Right lobe of liver (tissue), 6 donors: ENCODE measurements around the gene ZIC1. TPM values are rescaled to one million over a fixed set of nuclear protein-coding genes. Genes with fewer than 3 reads are reported as not detected.

Experiments
- ATAC-seq, 4 donors: fragments of 200-7000 bp; cut with Tn5 transposase; one replicate each; pipeline ENCODE4 v1.9.1; 2020; ENCODE audit warnings: mild to moderate bottlenecking in 4 of 4, moderate library complexity in 4 of 4
- DNase-seq, 3 donors: peaks; one replicate each; pipeline ENCODE4 v3.0.0-alpha.2; 2020
- H3K27ac ChIP-seq, 3 donors: fragments of 200-600 bp; one replicate each; pipeline ENCODE4 v1.8.0; 2022
- H3K27me3 ChIP-seq, 2 donors: fragments of 200-600 bp; one replicate each; pipeline ENCODE4 v1.8.0; 2022
- H3K36me3 ChIP-seq, 4 donors: fragments of 200-600 bp; sonication (generic) in 1 of 4; one replicate each; pipeline versions ENCODE4 v1.5.1 to v1.8.0; 2017 to 2022; ENCODE audit warnings: control low read depth in 1 of 4
- H3K4me1 ChIP-seq, 4 donors: fragments of 200-600 bp; sonication (generic) in 1 of 4; one replicate each; pipeline versions ENCODE4 v1.5.1 to v1.8.0; 2017 to 2022; ENCODE audit warnings: control low read depth in 1 of 4
- H3K4me3 ChIP-seq, 3 donors: fragments of 200-600 bp; one replicate each; pipeline ENCODE4 v1.8.0; 2022
- H3K9me3 ChIP-seq, 4 donors: fragments of 200-600 bp; sonication (generic) in 1 of 4; one replicate each; pipeline versions ENCODE4 v1.5.1 to v1.8.0; 2017 to 2022; ENCODE audit warnings: control low read depth in 1 of 4
- CTCF ChIP-seq, 4 donors: fragments of 200-600 bp in 3 of 4; fragments of 450-650 bp in 1 of 4; IDR thresholded peaks; one replicate each; pipeline versions ENCODE4 v1.5.1 to v1.8.0; 2016 to 2022; ENCODE audit warnings: antibody characterized with exemption in 4 of 4, mild to moderate bottlenecking in 2 of 4
- POLR2A ChIP-seq: fragments of 450-650 bp; IDR thresholded peaks from one replicate; pipeline ENCODE4 v1.6.1; 2017; ENCODE audit warnings: antibody characterized with exemption, mild to moderate bottlenecking
- WGBS: methylation state at CpG from one replicate; pipeline ENCODE4 v1.1.6; 2018; ENCODE audit warnings: low coverage, low lambda C conversion rate; ENCODE audit not compliant: insufficient coverage; ENCODE audit errors: missing lambda C conversion rate; 5-methylcytosine and 5-hydroxymethylcytosine counted together
- intact Hi-C, 2 donors: fragments of 100-400 bp; cut with DNase I; formaldehyde crosslinking; loops; one replicate each; pipeline versions ENCODE4 v1.11.2 to v1.14.1; 2022
- total RNA-seq, 6 experiments: library from RNA; depleted of rRNA in 2 of 6; stranded (reverse); fragments of >200 nt in 2 of 6; fragmentation: NEBNext Ultra II Directional in 3 of 6; extraction: Animal tissue kit (Norgen Biotek cat#: 25700) in 3 of 6; gene quantifications; one replicate each; pipeline versions ENCODE4 v1.1.0 to v1.2.4, GENCODE V29; 2016 to 2023
- donor health status: DM: no; HTN: yes; CAD: no.
- donor health status: DM: no; HTN: no; CAD: no.
- donor health status: DM: no; HTN: no; CAD: no.
- donor health status: DM: no; HTN: yes; CAD: no.
- donor health status: DM: no; HTN: yes; CAD: no.

ZIC1 gene
- total RNA-seq, 6 experiments from 2014 or later = 1.1 to 14.6 (median 9.6) TPM

GRCh38 chr3:147400111-147400510 is 9.1 kb upstream of the ZIC1 start:
- DNase-seq (no peak), ATAC-seq (no peak)
- no peaks in the 10 kb centered on the region for H3K27me3 ChIP-seq
- no peaks in the 10 kb centered on the region for H3K9me3 ChIP-seq
- intact Hi-C loops = no loop called here
- no peak overlapping the region for H3K27ac ChIP-seq
- TF ChIP-seq POLR2A = no peak
- no peak for TF ChIP-seq CTCF (IDR thresholded peaks at IDR 0.05)
- no peak overlapping the region for H3K4me3 ChIP-seq
- no peaks in the 10 kb centered on the region for H3K36me3 ChIP-seq
- H3K4me1 ChIP-seq = no peaks in the 10 kb centered on the region

GRCh38 chr3:147400999-147401398 is 8.2 kb upstream of the ZIC1 start:
- Histone ChIP-seq H3K9me3 (no peaks in the 10 kb centered on the region), H3K27me3 (no peaks in the 10 kb centered on the region), H3K4me3 (no peak overlapping the region), H3K27ac (no peak overlapping the region), H3K36me3 (no peaks in the 10 kb centered on the region), H3K4me1 (no peaks in the 10 kb centered on the region)
- no peak for ATAC-seq
- TF ChIP-seq CTCF (IDR thresholded peaks at IDR 0.05) (no peak), POLR2A (no peak)
- intact Hi-C loops = no loop called here
- WGBS = 33% methylated on average over 1 of the region's 1 CpG
- DNase-seq = no peak

GRCh38 chr3:147401421-147401820 is 7.7 kb upstream of the ZIC1 start:
- H3K4me3 ChIP-seq = no peak overlapping the region
- intact Hi-C loops = no loop called here
- no peaks in the 10 kb centered on the region for H3K9me3 ChIP-seq
- ATAC-seq = no peak
- WGBS = 26% methylated on average over 1 of the region's 1 CpG
- TF ChIP-seq POLR2A = no peak
- no peak for TF ChIP-seq CTCF (IDR thresholded peaks at IDR 0.05)
- no peaks in the 10 kb centered on the region for H3K4me1 ChIP-seq
- H3K27ac ChIP-seq = no peak overlapping the region
- no peak for DNase-seq
- H3K27me3 ChIP-seq = no peaks in the 10 kb centered on the region
- H3K36me3 ChIP-seq = no peaks in the 10 kb centered on the region

- no peaks in the 10 kb centered on the region for H3K27me3 ChIP-seq
Measured at GRCh38 chr3:147402159-147402558, 7.0 kb upstream of the ZIC1 start.

More at GRCh38 chr3:147402159-147402558, 7.0 kb upstream of the ZIC1 start:
- H3K4me1 ChIP-seq = no peaks in the 10 kb centered on the region
- no peaks in the 10 kb centered on the region for H3K36me3 ChIP-seq
- H3K27ac ChIP-seq = no peak overlapping the region
- DNase-seq (no peak), ATAC-seq (no peak)
- no peaks in the 10 kb centered on the region for H3K9me3 ChIP-seq
- TF ChIP-seq POLR2A = no peak
- TF ChIP-seq CTCF (IDR thresholded peaks at IDR 0.05) = no peak
- 22% methylated on average over 5 of the region's 5 CpGs for WGBS
- intact Hi-C loops = no loop called here
- no peak overlapping the region for H3K4me3 ChIP-seq
